Ascending aorta (tissue), 2 donors: ENCODE data around the gene ATF7. TPM values are rescaled to one million over a fixed set of nuclear protein-coding genes. Genes with fewer than 3 reads are reported as not detected.

ENCODE experiments used
- DNase-seq, 2 donors: peaks; one replicate each; pipeline ENCODE4 v3.0.0-alpha.2; 2019; ENCODE audit warnings: low spot score in 2 of 2
- H3K27ac ChIP-seq, 2 donors: fragments of 200-600 bp; sonication (generic); one replicate each; pipeline ENCODE4 v1.5.1; 2016 to 2017; ENCODE audit warnings: mild to moderate bottlenecking in 1 of 2
- H3K27me3 ChIP-seq: fragments of 200-600 bp; sonication (generic); one replicate; pipeline ENCODE4 v1.5.1; 2017
- H3K36me3 ChIP-seq, 2 donors: fragments of 200-600 bp; sonication (generic); one replicate each; pipeline ENCODE4 v1.5.1; 2016
- H3K4me1 ChIP-seq, 2 donors: fragments of 200-600 bp; sonication (generic); one replicate each; pipeline ENCODE4 v1.5.1; 2016 to 2017; ENCODE audit warnings: mild to moderate bottlenecking in 1 of 2
- H3K4me3 ChIP-seq, 2 donors: fragments of 200-600 bp; sonication (generic); one replicate each; pipeline ENCODE4 v1.5.1; 2016 to 2017; ENCODE audit warnings: mild to moderate bottlenecking in 1 of 2
- H3K9me3 ChIP-seq, 2 donors: fragments of 200-600 bp; sonication (generic); one replicate each; pipeline ENCODE4 v1.5.1; 2016
- CTCF ChIP-seq, 3 experiments: fragments of 200-600 bp in 2 of 3; fragments of 450-650 bp in 1 of 3; sonication (generic) in 2 of 3; IDR thresholded peaks; one replicate each; pipeline ENCODE4 v1.5.1; 2016 to 2019; ENCODE audit warnings: antibody characterized with exemption in 3 of 3, mild to moderate bottlenecking in 1 of 3, moderate library complexity in 1 of 3
- intact Hi-C: fragments of 100-400 bp; cut with DNase I; formaldehyde crosslinking; loops from one replicate; pipeline ENCODE4 v1.15.1; 2023
- total RNA-seq: library from RNA; depleted of rRNA; stranded (reverse); fragments of >200 nt; gene quantifications from one replicate; pipeline ENCODE4 v1.1.0, GENCODE V29; 2016

ATF7 gene
- total RNA-seq, 1 donor from 2014 or later: 67.6 TPM

DNA sequence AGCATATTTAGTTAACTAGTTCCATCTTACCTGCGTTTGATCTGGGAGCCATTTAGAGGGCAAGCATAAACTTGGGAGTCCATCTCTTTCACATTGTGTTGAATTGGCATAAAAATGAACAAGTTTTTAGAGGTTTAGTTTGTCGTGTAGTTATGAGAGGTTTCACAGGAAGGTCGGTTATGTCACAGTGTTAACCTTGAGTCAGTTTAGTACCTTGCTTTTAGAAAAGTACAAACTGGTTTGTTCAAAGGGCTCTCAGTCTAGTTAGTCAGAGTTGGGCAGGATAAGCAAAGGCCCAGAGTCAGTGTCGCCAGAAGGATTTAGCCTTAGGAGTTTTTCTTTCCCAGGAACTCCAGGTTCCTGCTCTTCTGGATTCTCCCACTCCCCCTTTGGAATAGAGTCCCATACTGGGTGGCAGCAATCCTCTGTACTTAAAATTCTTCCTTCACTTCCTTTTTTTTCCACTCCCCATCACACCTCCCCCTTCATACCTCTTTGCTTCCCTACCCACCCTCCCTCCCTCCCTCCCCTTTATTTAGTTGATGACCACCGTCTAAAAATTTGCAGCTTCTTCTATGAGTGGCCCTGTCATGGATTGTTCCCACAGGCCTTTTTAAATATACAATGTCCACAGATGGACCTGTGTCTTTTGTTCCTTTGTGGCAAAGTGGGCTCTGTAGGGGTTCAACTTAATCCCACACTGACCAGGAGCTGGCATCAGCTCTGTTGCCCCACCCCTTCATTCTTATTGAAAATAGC is 162.2 kb downstream of the ATF7 start:
- no peak for TF ChIP-seq CTCF (IDR thresholded peaks at IDR 0.05)
- Histone ChIP-seq H3K36me3 (peaks cover 99 to 100% of the 10 kb centered on the region in 2 donors), H3K4me1 (no peaks in the 10 kb centered on the region), H3K27me3 (no peaks in the 10 kb centered on the region), H3K4me3 (no peak overlapping the region), H3K9me3 (no peaks in the 10 kb centered on the region), H3K27ac (no peak overlapping the region)
- intact Hi-C loops: no loop called here
- no peak for DNase-seq

DNA sequence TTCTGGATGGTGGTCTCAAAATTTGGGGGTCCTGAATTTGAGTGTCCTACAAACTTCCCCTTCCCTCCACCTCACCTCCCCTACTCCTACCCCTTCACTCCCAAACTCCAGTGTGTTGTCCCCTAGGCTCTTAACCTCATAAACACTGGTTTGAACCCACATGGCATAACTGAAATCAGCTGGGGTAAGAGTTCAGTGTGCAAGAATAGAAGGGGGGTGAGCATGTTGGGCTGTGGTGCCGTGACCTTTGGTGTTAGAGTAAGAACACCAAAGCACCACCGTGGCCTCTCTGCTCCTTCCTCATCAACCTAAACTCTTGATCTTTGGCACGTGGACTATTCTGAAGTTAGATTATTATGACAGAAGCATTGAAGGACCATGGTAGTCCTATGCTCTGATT is 163.2 kb downstream of the ATF7 start:
- Histone ChIP-seq H3K27ac (no peak overlapping the region), H3K36me3 (peaks cover 99 to 100% of the 10 kb centered on the region in 2 donors), H3K4me3 (no peak overlapping the region), H3K27me3 (no peaks in the 10 kb centered on the region), H3K9me3 (no peaks in the 10 kb centered on the region), H3K4me1 (no peaks in the 10 kb centered on the region)
- DNase-seq: no peak
- no peak for TF ChIP-seq CTCF (IDR thresholded peaks at IDR 0.05)
- intact Hi-C loops: no loop called here

GRCh38 chr12:53461591-53461990 is 164.6 kb downstream of the ATF7 start:
- no peaks in the 10 kb centered on the region for H3K9me3 ChIP-seq
- no peak for TF ChIP-seq CTCF (IDR thresholded peaks at IDR 0.05)
- H3K4me1 ChIP-seq: no peaks in the 10 kb centered on the region
- no peak overlapping the region for H3K27ac ChIP-seq
- H3K27me3 ChIP-seq: no peaks in the 10 kb centered on the region
- no peak for DNase-seq
- intact Hi-C loops: no loop called here
- no peak overlapping the region for H3K4me3 ChIP-seq
- peaks cover 99 to 100% of the 10 kb centered on the region in 2 donors for H3K36me3 ChIP-seq

DNA sequence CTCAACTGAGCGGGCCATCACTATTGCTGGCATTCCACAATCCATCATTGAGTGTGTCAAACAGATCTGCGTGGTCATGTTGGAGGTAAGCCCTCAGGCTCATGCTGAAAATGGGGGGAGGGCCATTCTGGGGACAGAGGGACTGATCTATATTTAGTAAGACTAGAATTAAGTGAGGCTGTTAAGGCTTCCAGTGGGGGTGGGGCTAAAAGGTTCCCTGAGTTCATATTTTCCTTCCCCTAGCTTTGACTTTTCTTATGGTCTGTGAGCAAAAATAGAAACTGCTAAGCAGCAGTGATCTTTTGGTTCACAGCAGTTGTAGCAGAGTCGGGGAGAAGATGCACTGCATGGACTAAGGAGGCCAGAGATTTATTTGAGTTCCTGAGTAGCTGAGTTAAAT is 165.1 kb downstream of the ATF7 start:
- intact Hi-C loops: no loop called here
- no peak for TF ChIP-seq CTCF (IDR thresholded peaks at IDR 0.05)
- peaks cover 99 to 100% of the 10 kb centered on the region in 2 donors for H3K36me3 ChIP-seq
- DNase-seq: no peak
- no peaks in the 10 kb centered on the region for H3K9me3 ChIP-seq
- H3K4me1 ChIP-seq: no peaks in the 10 kb centered on the region
- no peak overlapping the region for H3K4me3 ChIP-seq
- peak overlapping the region in 1 of 2 donors; percentile 10 for H3K27ac ChIP-seq
- no peaks in the 10 kb centered on the region for H3K27me3 ChIP-seq

GRCh38 chr12:53459097-53459496 is 167.1 kb downstream of the ATF7 start:
- H3K4me1 ChIP-seq: peaks cover 3% of the 10 kb centered on the region in 2 donors
- no peak for DNase-seq
- intact Hi-C loops: no loop called here
- no peak overlapping the region for H3K4me3 ChIP-seq
- H3K27me3 ChIP-seq: no peaks in the 10 kb centered on the region
- no peak overlapping the region for H3K27ac ChIP-seq
- no peaks in the 10 kb centered on the region for H3K9me3 ChIP-seq
- peaks cover 98 to 100% of the 10 kb centered on the region in 2 donors for H3K36me3 ChIP-seq
- no peak for TF ChIP-seq CTCF (IDR thresholded peaks at IDR 0.05)

Other genes starting within 250 kb of the ATF7 start
- 49.0 TPM for gene SP1, start 246.2 kb downstream of the ATF7 start, total RNA-seq
- gene AMHR2, start 202.5 kb downstream of the ATF7 start, total RNA-seq: not detected
- 20.6 TPM for gene PRR13, start 184.6 kb downstream of the ATF7 start, total RNA-seq
- 354 TPM for gene PCBP2, start 174.3 kb downstream of the ATF7 start, total RNA-seq
- 20.8 TPM for gene MAP3K12, start 126.9 kb downstream of the ATF7 start, total RNA-seq
- 32.9 TPM for gene TARBP2, start 125.1 kb downstream of the ATF7 start, total RNA-seq
- 2.8 TPM for gene NPFF, start 118.9 kb downstream of the ATF7 start, total RNA-seq
- 284 TPM for gene ATP5MC2, start 49.7 kb upstream of the ATF7 start, total RNA-seq
- 258 TPM for gene CALCOCO1, start 101.1 kb upstream of the ATF7 start, total RNA-seq
- not detected for gene CISTR, start 125.6 kb upstream of the ATF7 start, total RNA-seq